OCI-M2 (cell line): ENCODE data around the gene TRIM22.

Source experiments
- DNase-seq: peaks from one replicate; lab custom pipeline; 2025; ENCODE audit not compliant: unreplicated experiment; lab: John Stamatoyannopoulos, UW

Gene TRIM22

DNA sequence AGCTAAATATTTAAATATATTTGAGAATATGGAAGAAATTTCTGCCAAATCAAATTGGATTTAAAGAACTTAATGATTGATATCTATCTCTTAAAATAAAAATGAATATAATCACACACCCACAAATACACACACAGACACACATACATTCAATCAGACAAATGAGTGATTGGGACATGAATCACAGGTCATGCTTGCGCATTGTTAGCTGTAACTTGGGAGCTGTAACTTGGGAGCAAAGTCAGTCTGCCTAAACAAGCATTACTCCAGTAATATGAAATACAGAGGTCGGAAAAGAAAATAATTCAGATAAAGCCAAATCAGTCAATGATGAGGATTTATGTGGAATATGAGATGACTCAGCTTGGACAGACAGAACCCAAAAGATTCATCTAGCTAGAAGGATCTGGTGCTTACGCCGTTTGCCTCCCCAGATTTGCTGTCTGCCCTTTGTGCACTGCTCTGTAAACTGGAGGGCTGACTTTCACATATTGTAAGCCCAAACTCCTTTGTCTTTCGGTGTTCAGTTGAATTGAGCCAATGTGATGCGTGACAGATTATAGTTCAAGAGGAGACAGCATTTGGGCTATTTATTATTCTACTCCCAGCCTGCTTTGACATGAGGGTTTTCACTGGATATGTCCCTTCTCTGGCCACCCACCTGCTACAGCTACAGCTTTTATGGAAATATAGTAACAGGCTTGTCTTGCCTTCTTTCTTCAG lies 48.2 kb downstream of the TRIM22 start:
- DNase-seq = no peak

DNA sequence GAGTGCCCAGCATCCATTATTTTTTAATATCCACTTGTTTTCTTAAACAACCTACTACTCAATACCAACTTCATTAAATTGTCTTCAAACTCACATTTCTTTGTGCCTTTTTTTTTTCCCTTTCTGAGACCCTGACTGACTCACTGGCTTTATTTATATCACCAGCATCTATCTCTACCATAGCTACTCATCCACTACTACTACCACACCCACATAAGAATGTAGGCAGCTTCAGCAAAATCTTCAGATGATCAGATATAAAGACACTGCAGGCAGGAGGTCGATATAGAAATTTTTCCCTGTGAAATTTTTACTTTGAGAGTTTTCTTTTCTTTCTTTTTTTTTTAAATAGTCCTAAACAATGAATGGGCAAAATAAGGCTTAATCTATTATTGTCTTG lies 48.8 kb downstream of the TRIM22 start:
- no peak for DNase-seq

DNA sequence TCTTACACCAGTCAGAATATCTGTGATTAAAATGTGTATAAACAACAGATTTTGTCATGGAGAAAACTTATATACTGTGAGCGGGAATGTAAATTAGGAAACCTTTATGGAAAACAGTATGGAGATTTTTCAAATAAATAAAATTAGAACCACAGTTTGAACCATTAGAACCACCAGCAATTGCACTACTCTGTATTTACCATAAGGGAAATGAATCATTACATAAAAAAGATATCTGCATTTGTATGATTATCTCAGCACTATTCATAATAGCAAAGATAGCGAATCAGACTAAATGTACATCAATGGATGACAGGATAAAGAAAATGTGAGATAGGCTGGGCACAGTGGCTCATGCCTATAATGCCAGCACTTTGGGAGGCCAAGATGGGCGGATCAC lies 57.0 kb downstream of the TRIM22 start:
- no peak for DNase-seq

DNA sequence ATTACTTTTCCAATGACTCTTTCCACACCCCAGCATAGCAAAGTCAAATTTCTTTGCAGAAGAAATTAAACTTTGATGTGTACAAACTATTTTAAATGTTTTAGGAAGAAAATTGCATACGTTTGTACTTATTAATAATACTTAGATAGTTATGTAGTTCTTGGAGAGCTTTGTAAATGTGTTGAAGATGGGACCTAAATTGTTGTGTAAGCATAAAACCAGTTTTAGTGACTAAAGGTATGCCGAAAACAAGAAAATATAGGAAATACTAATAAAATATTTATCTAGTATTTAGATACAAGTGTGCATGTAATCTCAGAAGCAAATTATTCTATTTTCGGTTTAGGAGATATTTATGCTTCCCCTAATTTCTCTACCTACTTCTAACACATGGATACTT lies 60.2 kb downstream of the TRIM22 start:
- no peak for DNase-seq

DNA sequence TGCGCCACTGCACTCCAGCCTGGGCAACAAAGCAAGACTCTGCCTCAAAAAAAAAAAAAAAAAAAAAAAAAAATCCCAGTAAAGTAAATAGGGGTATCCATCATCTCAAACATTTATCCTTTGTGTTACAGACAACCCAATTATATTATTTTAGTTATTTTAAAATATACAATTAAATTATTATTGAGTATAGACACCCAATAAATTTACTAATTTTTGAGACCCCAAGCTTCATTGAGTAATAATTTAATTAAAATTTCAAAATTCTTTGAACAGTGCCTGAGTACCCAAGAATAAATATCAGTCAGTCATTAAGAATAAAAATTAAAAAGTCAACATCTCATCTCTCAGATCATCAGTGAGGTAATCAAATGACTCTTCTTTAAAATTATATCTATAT lies 64.4 kb downstream of the TRIM22 start, which contains the start of gene OR52N4:
Gene OR52N4 (plus strand): TSS at position 301 of the 400 bp plus-strand sequence. CDS start 498 bp downstream, outside the sequence.
- no peak for DNase-seq
